HG03460 (cell line): Measurements from ENCODE around the gene ARID4B.
A peak's percentile ranks its signal among the peaks of the same experiment; 100 is the strongest.
"Not testable (repeated sequence)": the region's sequence is repeated elsewhere in the genome, so short reads cannot be mapped to it uniquely, and the experiment has no call there.

Source experiments
- ATAC-seq: cut with Tn5 transposase; IDR thresholded peaks from one replicate; pipeline ENCODE4 v1.9.1; 2021; ENCODE audit not compliant: unreplicated experiment

ARID4B gene

DNA sequence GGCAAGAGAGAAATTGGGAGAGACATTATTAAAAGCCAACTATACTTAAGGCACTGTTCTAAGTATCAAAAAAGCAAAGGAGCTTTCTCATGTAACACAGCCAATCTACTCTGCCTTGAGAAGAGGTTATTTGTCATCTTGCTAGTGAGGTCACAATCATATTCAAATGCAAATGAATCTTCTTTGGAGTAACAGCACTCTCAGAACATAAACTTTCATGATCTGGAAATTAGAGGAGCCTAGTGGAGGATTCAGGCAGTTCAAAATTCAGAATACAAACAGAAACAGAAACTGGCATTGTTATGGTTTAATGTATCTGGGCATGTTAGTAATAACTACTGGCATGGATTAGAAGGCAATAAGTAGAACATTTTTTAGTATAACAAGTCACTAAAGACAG, 57.4 kb downstream of the ARID4B start:
- ATAC-seq, result no peak

DNA sequence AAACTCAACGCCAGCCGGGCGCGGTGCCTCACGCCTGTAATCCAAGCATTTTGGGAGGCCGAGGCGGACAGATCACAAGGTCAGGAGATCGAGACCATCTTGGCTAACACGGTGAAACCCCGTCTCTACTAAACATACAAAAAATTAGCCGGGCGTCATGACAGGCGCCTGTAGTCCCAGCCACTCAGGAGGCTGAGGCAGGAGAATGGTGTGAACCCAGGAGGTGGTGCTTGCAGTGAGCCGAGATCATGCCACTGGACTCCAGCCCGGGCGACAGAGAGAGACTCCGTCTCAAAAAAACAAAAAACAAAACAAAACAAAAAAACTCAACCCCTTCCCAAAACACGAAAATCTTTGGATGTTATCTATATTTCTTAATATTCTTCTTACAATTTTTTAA, 58.0 kb downstream of the ARID4B start:
- not testable (repeated sequence) for ATAC-seq

DNA sequence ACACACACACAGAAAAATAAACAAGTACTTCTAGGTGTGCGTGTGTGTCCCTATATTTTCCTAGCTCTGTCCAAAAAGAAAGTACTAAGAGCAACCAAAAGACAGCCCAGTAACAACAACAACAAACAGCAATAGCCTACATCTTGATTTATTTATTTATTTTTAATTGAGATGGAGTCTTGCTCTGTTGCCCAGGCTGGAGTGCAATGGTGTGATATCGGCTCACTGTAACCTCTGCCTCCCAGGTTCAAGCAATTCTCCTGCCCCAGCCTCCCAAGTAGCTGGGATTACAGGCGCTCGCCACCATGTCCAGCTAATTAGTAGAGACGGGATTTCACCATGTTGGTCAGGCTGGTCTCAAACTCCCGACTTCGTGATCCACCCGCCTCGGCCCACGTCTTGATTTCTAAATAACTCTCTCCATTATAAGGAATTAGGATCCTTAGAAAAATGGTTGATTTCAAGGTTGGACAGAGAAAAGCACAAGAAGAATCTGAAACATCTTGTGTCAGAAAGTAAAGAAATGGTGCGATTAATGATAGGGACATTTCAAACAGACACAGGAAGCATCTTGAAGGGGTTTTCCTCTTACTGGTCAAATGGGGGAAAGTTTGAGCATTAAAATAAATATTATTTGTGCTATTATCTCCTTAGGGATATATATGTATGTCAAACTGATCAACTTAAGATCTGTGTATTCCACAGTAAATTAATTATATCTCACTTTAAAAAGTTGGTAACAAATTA, 59.4 kb downstream of the ARID4B start:
- ATAC-seq, result no peak

DNA sequence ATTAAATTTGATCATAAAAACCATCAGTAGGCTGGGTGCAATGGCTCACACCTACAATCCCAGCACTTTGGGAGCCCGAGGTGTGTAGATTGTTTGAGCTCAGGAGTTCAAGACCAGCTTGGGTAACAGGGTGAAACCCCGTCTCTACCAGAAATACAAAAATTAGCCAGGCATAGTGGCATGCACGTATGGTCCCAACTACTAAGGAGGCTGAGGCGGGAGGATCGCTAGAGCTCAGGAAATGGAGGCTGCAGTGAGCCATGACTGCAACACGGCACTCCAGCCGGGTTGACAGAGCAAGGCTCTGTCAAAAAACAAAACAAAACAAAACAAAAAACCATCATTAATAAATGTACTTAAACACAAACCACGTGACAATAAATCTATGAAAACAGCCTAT, 61.0 kb downstream of the ARID4B start:
- no peak for ATAC-seq

DNA sequence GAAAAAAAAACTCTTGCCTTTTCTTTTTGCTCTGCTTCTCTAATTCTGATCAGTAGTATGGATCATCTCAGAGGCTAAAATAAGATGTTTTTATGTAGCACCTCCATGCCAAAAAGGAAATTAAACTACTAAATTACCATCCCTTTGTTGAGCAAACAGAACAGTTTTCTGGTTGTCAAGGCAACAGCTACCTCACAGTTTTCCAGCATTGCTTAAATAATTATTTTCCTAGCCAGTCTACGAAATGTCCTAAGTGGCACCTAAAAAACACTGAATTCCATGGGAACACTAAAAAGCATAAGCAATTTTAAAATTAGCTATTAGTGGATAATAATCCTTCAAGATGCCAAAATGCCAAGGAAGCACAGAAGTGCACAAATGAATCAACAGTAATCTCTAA, 61.7 kb downstream of the ARID4B start:
- ATAC-seq, result no peak

DNA sequence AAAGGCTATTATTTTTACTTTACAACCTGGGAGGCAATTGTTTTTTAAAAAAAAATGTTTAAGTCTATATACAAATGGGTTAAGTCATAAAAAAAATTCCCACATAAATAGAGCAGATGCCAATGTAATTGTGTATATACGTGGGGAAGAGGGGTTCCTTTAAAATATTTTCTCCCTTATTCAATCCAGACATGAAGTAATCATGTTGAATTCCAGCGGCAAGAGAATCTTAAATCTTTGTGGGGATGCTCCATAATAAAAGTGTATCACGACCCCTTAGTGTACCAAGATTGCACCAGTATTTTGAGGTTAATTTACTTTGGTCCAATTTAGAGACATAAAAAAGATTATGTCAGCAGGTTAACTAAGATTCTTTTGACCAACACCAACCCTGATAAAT, 62.1 kb downstream of the ARID4B start:
- no peak for ATAC-seq

DNA sequence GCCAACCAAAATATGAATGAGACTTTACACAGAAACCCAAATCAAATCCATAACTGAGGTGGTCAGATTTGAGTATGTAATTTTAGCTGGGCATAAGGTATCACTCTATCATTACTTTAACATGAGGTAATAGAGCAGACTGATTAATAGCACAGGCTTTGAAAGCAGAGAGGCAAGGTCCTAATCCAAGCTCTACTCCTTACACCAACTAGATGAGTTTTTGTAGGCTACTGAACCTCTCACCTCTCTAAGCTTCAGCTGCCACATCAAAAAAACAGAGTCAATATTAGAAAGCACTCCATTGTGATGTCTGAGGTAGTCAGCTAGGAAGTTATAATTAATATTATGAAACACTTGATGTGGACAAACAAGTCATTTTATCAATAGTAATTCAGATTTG, 63.7 kb downstream of the ARID4B start:
- ATAC-seq, result no peak

DNA sequence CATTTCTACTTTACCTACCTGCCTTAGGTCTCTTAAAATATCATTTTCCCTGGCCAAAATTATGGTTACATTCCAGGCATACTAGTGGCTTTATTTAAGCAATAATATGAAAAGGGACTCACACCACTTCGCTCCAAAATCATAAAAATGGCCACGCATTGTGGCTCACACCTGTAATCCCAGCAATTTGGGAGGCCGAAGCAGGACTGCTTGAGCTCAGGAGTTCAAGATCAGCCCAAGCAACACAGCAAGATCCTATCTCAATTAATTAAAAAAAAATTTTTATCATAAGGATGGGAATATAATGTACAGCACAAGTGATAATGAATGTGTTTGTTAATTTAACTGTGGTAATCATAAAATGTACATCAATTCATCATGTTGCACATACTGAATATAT, 65.4 kb downstream of the ARID4B start:
- ATAC-seq, result no peak

DNA sequence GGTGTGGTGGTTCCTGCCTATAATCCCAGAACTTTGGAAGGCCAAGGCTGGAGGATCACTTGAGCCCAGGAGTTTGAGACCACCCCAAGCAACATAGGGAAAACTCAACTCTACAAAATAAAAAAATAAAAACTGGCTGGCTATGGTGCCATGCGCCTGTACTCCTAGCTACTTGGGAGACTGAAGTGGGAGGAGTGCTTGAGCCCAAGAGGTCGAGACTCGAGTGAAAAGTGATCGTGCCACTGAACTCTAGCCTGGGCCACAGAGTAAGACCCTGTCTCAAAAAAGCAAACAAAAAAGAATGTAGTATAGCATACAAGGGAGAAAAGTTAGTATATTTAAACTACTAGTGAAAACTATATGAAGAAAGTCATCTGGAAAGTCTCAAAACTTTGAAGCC, 66.7 kb downstream of the ARID4B start:
- no peak for ATAC-seq

DNA sequence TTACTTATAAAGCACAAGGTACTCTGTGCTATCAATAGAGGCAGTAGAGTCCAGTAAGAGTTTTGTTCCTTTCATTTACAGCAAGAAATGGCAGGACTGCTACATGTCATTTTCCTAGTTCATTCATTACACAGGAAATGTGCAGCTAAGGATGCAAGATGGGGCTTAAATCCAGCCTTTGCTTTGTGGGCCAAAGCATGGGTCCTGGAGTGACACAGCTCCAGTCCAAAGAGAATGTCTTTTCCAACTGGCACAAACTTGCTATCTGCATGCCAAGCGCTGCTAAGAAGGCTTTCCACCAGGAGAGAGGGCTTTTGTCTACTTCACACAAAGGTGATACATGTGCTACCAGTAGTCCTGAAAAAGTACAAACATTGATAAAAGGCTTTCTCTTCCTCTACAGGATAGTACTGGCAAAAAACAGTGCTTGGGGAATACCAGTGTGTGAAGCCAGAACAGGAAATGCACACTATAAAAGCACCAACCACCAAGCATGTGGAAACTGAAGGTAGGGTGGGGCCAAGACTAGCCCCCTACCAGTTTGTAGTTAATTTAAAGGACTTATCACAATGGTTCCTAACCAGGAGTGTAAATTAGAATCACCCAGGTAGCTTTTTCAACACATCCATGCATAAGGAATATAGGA, 68.7 kb downstream of the ARID4B start:
- peak; percentile 72 for ATAC-seq

DNA sequence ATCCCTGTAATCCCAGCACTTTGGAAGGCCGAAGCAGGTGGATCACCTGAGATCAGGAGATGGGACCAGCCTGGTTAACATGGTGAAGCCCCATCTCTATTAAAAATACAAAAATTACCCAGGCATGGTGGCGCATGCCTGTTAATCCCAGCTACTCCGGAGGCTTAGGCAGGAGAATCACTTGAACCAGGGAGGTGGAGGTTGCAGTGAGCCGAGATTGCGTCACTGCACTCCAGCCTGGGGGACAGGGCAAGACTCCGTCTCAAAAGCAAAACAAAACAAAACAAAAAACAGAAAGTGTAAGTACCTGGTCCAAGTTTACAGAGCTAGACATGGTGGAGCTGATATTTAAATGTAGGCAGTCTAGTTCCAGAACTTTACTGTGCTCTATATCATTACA, 69.9 kb downstream of the ARID4B start:
- not testable (repeated sequence) for ATAC-seq

DNA sequence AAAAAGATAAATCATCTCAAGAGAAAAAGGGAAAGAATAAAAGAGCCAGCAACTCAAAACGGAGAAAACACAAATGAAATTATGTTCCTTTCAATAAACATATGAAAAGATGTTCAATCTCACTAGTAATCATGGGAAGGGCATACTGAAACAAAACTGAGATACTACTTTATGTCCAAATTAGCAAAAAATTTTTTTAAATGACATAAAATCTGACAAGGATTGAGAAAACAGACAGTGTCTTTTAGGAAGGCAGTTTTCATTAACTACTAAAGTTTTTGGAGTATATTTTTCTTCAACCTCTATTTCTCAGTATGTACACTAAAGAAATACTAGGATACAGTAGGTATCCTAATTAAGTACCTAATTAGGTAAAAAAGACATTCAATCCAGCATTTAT, 73.3 kb downstream of the ARID4B start:
- no peak for ATAC-seq

DNA sequence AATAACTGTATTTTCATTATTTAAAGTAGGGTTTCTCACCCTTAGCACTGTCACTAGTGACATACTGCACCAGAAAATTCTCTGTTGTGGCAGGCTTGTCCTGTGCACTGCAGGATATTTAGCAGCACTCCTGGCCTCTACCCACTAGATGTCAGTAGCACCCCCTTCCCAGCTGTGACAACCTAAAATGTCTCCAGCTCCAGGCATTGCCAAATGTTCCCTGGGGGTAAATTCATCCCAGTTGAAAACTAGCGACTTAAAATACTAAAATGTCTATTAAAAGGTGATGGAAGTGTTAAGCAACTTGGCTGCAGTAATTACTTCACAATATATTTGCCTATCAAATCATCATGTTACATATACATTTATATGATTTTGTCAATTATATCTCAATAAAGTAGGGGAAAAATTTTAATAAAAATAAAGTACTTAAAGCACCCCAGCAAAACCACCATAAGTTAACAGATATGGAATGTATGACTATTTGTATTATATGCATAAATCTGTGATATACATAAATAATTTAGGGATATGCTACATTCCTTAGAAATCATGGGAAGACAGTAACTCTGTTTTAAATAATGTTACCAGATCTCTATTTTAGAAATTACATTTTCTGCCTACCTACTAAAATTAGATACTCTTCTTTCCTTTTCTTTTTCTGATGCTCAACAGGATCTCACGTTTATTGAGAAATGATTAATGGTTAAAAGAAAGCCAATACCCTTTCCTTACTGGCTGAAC, 74.6 kb downstream of the ARID4B start:
- ATAC-seq, result peak; percentile 61

DNA sequence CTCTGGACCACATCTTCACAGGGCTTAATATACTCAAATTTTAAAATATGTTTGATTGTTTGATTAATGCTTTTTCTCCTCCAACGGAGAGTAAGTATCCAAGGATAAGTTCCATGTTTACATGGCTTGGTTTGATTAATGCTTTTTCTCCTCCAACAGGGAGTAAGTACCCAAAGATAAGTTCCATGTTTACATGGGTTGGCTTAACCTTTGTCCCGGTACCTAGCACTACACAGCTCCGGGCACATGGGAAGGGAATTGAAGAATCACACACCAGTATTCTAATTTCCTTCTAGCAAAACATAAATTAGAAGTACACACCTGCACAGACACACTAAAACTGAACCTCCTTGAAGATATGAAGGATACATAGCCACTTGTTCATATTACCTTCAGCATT, 77.5 kb downstream of the ARID4B start:
- ATAC-seq, result no peak

DNA sequence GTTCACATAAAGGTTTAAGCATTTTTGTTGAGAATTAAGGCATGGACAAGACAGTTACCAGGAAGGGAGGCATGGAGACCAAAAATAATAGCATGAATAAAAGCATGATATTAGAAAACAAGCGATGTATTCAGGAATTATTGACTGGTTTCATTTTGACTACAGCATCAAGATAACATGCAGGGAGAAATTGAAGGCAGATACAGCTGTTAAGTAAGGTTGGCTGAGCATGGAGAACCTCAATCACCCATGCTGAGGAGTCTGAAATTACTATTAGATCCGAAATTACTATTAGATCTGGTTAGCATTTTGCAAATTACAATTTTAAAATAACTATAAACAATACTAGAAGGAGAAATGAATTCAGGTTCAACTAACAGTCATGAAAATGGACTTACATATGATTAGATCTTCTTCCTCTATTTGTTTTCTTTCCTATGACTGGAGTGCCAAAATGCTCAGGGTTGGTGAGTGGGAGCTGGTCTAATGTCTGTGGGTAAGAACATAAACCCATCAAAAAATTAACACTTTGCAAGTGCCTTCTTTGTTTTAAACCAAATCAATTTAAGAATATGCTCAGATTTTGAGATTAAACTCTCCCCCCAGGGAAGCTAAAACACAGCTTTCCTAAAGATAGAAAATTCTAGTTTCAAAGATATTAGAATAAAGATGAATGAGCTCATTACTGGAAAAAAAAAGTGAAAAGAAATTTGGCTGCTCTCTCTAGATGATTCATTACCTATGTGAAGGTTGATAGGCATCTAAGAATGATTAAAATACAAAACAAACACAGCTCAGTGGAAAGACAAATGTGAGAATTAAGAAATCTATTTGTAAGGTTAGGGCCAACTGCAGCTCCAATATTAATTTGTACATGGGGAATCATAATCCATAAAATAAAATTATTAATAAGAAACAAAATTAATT, 81.7 kb downstream of the ARID4B start:
- ATAC-seq, result no peak

DNA sequence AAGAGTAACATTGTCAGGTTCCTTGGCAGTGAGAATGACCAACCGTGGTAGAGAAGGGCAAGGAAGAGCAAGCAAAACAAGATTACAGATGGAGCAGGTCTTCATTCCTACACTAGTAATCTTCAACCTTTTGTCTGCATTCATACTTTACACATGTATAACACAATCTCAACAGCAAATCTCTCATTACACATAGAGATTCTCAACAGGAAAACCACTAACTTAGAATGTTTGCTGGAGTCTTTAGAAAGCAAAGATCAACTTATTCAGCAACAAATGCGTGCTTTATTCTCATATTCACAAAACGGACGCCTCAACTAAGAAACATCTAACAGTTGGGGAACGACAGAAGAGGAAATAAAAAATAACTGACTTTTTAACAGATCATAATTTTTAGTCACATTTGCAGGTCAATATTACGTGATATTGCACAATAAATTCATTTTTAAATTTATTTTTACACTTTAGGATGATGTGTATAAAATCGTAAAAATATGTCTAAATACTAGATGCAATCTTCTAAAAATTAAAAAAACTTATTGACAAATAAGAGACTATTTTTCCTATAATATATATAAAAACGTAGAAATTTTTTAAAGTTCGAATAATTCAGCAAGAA, 82.9 kb downstream of the ARID4B start:
- no peak for ATAC-seq

DNA sequence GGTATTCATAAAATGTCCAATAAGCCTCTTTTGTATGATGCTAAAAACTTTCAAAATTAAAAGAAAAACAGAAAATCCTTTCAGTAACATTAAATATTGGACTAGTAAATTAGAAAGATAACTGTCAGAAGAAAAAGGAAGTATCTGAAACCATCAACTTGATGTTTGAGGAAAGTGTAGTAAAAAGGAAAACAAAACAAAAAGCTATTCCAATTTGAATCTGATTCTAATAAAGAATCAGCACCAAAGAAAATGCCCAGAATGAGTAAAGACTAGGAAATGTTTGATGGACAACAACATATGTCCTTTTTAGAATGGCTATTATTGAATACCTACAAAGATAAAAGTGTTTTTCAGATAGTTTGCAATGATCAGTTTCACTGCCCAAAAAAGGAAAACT, 87.0 kb downstream of the ARID4B start:
- no peak for ATAC-seq

DNA sequence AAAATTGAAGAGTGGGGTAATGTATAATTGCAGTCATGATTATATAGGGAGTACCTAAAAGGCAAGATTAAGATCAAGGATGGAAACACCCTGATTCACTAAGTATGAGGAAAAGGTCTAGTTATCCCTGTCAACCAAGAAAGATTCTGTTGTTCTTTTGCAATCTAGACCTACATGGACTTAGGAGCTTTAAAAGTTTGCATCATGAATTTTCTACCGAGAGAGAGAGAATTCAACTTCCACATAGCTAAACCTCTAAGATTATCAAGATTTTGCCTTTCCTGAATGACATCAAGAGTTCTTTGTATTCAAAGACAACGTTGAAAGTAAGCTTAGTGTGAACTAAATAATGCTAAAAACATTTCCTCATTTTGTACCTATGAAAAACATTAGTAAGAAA, 88.1 kb downstream of the ARID4B start:
- ATAC-seq, result no peak

DNA sequence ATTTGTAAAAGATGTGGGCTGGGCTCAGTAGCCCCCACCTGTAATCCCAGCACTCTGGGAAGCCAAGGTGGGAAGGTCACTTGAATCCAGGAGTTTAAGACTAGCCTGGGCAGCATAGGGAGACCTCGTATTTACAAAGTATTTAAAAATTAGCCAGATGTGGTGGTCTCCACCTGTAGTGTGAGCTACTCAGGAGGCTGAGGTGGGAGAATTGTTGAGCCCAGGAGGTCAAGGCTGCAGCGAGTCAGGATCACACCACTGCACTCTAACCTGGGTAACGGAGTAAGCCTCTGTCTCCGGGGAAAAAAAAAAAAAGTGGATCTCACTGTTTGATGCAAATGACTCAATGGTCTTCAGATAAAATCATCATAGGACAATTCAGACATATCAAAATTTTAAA, 89.4 kb downstream of the ARID4B start:
- ATAC-seq, result no peak

DNA sequence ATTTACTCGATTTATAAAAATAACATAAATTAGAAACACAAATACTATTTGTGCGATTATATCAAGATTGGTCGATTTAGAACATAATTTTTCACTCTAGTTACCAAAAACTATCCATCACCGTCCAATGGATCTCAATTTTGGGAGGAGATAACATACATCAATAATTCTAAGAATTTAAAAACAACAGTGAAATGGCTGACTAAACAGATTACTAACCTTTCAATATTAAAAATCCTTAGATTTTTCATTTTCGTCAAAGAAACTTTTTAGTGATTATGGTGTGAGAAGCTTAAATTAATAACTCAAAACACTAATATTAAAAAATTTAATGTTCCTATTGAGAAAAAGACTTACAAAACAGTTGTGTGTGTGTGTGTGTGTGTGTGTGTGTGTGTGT, 91.9 kb downstream of the ARID4B start:
- no peak for ATAC-seq

DNA sequence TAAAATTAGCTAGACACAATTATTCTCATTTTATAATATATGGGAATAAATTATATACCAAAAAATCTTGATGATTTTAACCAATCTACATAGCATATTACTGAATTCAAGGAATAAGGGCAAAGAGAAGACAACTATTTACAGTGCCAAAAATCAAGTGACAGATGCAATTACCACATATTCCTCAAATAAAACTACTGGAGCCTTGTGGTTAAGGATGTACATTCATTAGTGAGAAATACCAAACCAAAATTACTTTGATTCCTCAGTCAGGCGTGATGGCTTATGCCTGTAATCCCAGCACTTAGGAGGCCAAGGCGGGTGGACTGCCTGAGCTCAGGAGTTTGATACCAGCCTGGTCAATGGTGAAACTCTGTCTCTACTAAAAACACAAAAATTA, 98.1 kb downstream of the ARID4B start:
- no peak for ATAC-seq
